GM12878 (cell line): ENCODE data around the gene OR1J2. TPM values are rescaled to one million over a fixed set of nuclear protein-coding genes. Genes with fewer than 3 reads are reported as not detected.

Experiments used
- ATAC-seq: fragments of 200-7000 bp; cut with Tn5 transposase; 3 replicates; pipeline ENCODE4 v1.9.1; 2020; ENCODE audit warnings: mild to moderate bottlenecking, moderate library complexity
- BruUV-seq: library from RNA; stranded (reverse); fragments of 400-500 nt; replicated peaks from 2 replicates; lab custom pipeline; 2021; lab: Mats Ljungman, UMichigan
- CTCF ChIA-PET: fragments of 300-600 bp; sonication (Branson Sonifier 250); formaldehyde crosslinking; extraction: SDS; loops from one replicate; lab custom pipeline; 2021; ENCODE audit warnings: inconsistent platforms; lab: Yijun Ruan, JAX
- POLR2A ChIA-PET: fragments of 350-600 bp; formaldehyde crosslinking; extraction: SDS; loops from one replicate; lab custom pipeline; 2021; ENCODE audit warnings: inconsistent platforms; lab: Charles Lee
- RAD21 ChIA-PET: fragments of 300-600 bp; sonication (Branson Sonifier 250); formaldehyde crosslinking; loops from one replicate; lab custom pipeline; 2023; ENCODE audit warnings: antibody characterized with exemption; ENCODE audit not compliant: unreplicated experiment; lab: Charles Lee
- SMC1A ChIA-PET: fragments of 300-600 bp; sonication (Branson Sonifier 250); formaldehyde crosslinking; loops from one replicate; lab custom pipeline; 2023; ENCODE audit not compliant: unreplicated experiment, uncharacterized antibody; lab: Charles Lee
- DNase-seq: peaks from one replicate; pipeline ENCODE4 v3.0.0-alpha.2; 2011; ENCODE audit warnings: low read depth, low spot score
- FAIRE-seq: peaks from 3 replicates; lab custom pipeline; 2011; peaks lifted over from hg19 to GRCh38; lab: Jason Lieb, UNC
- H2AFZ ChIP-seq: 2 replicates; pipeline ENCODE4 v1.6.0; 2011; ENCODE audit warnings: low read depth, low read length, control low read depth; ENCODE audit not compliant: control insufficient read depth
- H3K27ac ChIP-seq: 2 replicates; pipeline ENCODE4 v1.5.1; 2011; ENCODE audit warnings: control low read depth; ENCODE audit not compliant: control insufficient read depth, insufficient read depth
- H3K27me3 ChIP-seq, 2 experiments: replicated peaks in 1 of 2; 2 replicates each; pipeline versions ENCODE4 v1.6.0 to v1.6.1; 2011; ENCODE audit warnings: low read length in 1 of 2; ENCODE audit not compliant: control insufficient read depth in 2 of 2, insufficient read depth in 2 of 2
- H3K36me3 ChIP-seq, 2 experiments: 2 replicates each; pipeline ENCODE4 v1.5.1; 2011; ENCODE audit warnings: low read length in 1 of 2; ENCODE audit not compliant: control insufficient read depth in 2 of 2, insufficient read depth in 2 of 2
- H3K4me1 ChIP-seq: 2 replicates; pipeline ENCODE4 v1.6.1; 2011; ENCODE audit warnings: mild to moderate bottlenecking, low read length, moderate library complexity, mixed read lengths; ENCODE audit not compliant: control insufficient read depth, insufficient read depth
- H3K4me2 ChIP-seq: 2 replicates; pipeline ENCODE4 v1.6.0; 2011; ENCODE audit warnings: control low read depth; ENCODE audit not compliant: control insufficient read depth, insufficient read depth
- H3K4me3 ChIP-seq: fragments of 200-600 bp; sonication (generic); 2 replicates; pipeline ENCODE4 v1.5.1; 2016
- H3K79me2 ChIP-seq: 2 replicates; pipeline ENCODE4 v1.6.0; 2011; ENCODE audit warnings: low read length; ENCODE audit not compliant: control insufficient read depth, insufficient read depth
- H3K9ac ChIP-seq: 2 replicates; pipeline ENCODE4 v1.8.0; 2011; ENCODE audit warnings: low read length, control low read depth, mixed read lengths; ENCODE audit not compliant: control insufficient read depth, insufficient read depth
- H3K9me3 ChIP-seq: replicated peaks from 3 replicates; pipeline ENCODE4 v1.5.1; 2011; ENCODE audit warnings: mild to moderate bottlenecking, low read length; ENCODE audit not compliant: control insufficient read depth, insufficient read depth
- H4K20me1 ChIP-seq: 2 replicates; pipeline ENCODE4 v1.6.0; 2011; ENCODE audit not compliant: control insufficient read depth, insufficient read depth
- ATF3 ChIP-seq: IDR thresholded peaks from 2 replicates; pipeline ENCODE4 v1.6.1; 2011; ENCODE audit warnings: low read depth, mild to moderate bottlenecking, low read length, moderate library complexity, borderline replicate concordance; ENCODE audit errors: extremely low read depth
- CHD2 ChIP-seq: IDR thresholded peaks from 2 replicates; pipeline ENCODE4 v1.6.1; 2011; ENCODE audit warnings: low read depth, low read length, improper control_type of control experiment, borderline replicate concordance
- CREM ChIP-seq: IDR thresholded peaks from 2 replicates; pipeline ENCODE4 v1.6.1; 2014; ENCODE audit warnings: antibody characterized with exemption, low read depth
- DPF2 ChIP-seq: fragments of 450-650 bp; IDR thresholded peaks from 2 replicates; pipeline ENCODE4 v1.6.1; 2017; ENCODE audit warnings: mild to moderate bottlenecking
- PAX5 ChIP-seq: IDR thresholded peaks from 2 replicates; pipeline ENCODE4 v1.6.1; 2011; ENCODE audit warnings: low read depth, low read length, borderline replicate concordance
- POLR2AphosphoS2 ChIP-seq: IDR thresholded peaks from 2 replicates; pipeline ENCODE4 v1.6.1; 2011; ENCODE audit warnings: low read depth, mild to moderate bottlenecking, low read length, improper control_type of control experiment, moderate library complexity
- SRF ChIP-seq, 2 experiments: IDR thresholded peaks; 2 replicates each; pipeline ENCODE4 v1.6.1; 2011; ENCODE audit warnings: low read depth in 2 of 2, low read length in 2 of 2, mild to moderate bottlenecking in 1 of 2, moderate library complexity in 1 of 2
- WGBS: methylation state at CpG from one replicate; pipeline ENCODE4 v1.1.6; 2016; ENCODE audit warnings: low lambda C conversion rate; ENCODE audit not compliant: insufficient replicate concordance, insufficient coverage; ENCODE audit errors: missing lambda C conversion rate; 5-methylcytosine and 5-hydroxymethylcytosine counted together
- in situ Hi-C: fragments of 300-500 bp; cut with MboI; formaldehyde crosslinking; loops from 9 replicates; pipeline ENCODE4 v1.14.3; 2018; ENCODE audit warnings: mixed read lengths
- intact Hi-C: fragments of 100-400 bp; cut with micrococcal nuclease; formaldehyde crosslinking; loops from one replicate; pipeline ENCODE4 v1.14.2; 2022; ENCODE audit not compliant: unreplicated experiment
- polyA plus RNA-seq, 11 experiments: library from polyadenylated mRNA; depleted of rRNA in 4 of 11; unstranded in 6 of 11; stranded (reverse) in 5 of 11; fragments of >200 nt; fragmentation: Nextera tagmentation in 4 of 11; fragmentation: Illumina TruSeq in 1 of 11; extraction: Ambion mirVana in 4 of 11; extraction: Trizol in 1 of 11; gene quantifications; 1 replicate in 1 of 11; 2 replicates in 10 of 11; pipeline versions ENCODE4 v1.2.1 to v1.2.3, GENCODE V29; 2011 to 2016; ENCODE audit warnings: inconsistent platforms in 2 of 11, missing spikeins in 2 of 11, low read depth in 1 of 11
- total RNA-seq, 4 experiments: library from RNA; depleted of rRNA in 3 of 4; stranded (reverse); fragments of >200 nt in 3 of 4; fragmentation: Illumina TruSeq in 1 of 4; extraction: Trizol in 1 of 4; gene quantifications; 2 replicates each; pipeline versions ENCODE4 v1.2.1 to v1.2.3, GENCODE V29; 2013 to 2021
- TF ChIP-seq, protein P1 (sequence below): fragments of 450-650 bp; IDR thresholded peaks from 2 replicates; pipeline ENCODE4 v1.6.1; 2018; ENCODE audit warnings: borderline replicate concordance, mild to moderate bottlenecking; ENCODE audit not compliant: partially characterized antibody
- TF ChIP-seq, protein P2 (sequence below): fragments of 450-650 bp; IDR thresholded peaks from 2 replicates; pipeline ENCODE4 v1.6.1; 2017; ENCODE audit warnings: mild to moderate bottlenecking, moderate library complexity

OR1J2 gene
- total and polyA plus RNA-seq, 10 of the 15 experiments (the other 5 are each of a cell fraction or from before 2014, with no cell fraction given), result 0.07 TPM; not detected in 9

- TF ChIP-seq, protein P1, sequence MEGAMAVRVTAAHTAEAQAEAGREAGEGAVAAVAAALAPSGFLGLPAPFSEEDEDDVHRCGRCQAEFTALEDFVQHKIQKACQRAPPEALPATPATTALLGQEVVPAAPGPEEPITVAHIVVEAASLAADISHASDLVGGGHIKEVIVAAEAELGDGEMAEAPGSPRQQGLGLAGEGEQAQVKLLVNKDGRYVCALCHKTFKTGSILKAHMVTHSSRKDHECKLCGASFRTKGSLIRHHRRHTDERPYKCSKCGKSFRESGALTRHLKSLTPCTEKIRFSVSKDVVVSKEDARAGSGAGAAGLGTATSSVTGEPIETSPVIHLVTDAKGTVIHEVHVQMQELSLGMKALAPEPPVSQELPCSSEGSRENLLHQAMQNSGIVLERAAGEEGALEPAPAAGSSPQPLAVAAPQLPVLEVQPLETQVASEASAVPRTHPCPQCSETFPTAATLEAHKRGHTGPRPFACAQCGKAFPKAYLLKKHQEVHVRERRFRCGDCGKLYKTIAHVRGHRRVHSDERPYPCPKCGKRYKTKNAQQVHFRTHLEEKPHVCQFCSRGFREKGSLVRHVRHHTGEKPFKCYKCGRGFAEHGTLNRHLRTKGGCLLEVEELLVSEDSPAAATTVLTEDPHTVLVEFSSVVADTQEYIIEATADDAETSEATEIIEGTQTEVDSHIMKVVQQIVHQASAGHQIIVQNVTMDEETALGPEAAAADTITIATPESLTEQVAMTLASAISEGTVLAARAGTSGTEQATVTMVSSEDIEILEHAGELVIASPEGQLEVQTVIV, result no peak
- TF ChIP-seq CREM, result no peak
- TF ChIP-seq PAX5, result no peak
- no peak for TF ChIP-seq DPF2
- TF ChIP-seq, protein P2, sequence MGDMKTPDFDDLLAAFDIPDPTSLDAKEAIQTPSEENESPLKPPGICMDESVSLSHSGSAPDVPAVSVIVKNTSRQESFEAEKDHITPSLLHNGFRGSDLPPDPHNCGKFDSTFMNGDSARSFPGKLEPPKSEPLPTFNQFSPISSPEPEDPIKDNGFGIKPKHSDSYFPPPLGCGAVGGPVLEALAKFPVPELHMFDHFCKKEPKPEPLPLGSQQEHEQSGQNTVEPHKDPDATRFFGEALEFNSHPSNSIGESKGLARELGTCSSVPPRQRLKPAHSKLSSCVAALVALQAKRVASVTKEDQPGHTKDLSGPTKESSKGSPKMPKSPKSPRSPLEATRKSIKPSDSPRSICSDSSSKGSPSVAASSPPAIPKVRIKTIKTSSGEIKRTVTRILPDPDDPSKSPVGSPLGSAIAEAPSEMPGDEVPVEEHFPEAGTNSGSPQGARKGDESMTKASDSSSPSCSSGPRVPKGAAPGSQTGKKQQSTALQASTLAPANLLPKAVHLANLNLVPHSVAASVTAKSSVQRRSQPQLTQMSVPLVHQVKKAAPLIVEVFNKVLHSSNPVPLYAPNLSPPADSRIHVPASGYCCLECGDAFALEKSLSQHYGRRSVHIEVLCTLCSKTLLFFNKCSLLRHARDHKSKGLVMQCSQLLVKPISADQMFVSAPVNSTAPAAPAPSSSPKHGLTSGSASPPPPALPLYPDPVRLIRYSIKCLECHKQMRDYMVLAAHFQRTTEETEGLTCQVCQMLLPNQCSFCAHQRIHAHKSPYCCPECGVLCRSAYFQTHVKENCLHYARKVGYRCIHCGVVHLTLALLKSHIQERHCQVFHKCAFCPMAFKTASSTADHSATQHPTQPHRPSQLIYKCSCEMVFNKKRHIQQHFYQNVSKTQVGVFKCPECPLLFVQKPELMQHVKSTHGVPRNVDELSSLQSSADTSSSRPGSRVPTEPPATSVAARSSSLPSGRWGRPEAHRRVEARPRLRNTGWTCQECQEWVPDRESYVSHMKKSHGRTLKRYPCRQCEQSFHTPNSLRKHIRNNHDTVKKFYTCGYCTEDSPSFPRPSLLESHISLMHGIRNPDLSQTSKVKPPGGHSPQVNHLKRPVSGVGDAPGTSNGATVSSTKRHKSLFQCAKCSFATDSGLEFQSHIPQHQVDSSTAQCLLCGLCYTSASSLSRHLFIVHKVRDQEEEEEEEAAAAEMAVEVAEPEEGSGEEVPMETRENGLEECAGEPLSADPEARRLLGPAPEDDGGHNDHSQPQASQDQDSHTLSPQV, result no peak
- no peak for TF ChIP-seq POLR2AphosphoS2
- no peak for TF ChIP-seq CHD2
- no peak for TF ChIP-seq SRF (IDR thresholded peaks at IDR 0.05; ENCODE audit: low read depth in 2 of 2, low read length in 2 of 2)
- no peak for TF ChIP-seq ATF3
- H3K4me1 ChIP-seq, result no peaks in the 10 kb centered on the region
- H4K20me1 ChIP-seq, result no peaks in the 10 kb centered on the region
- H2AFZ ChIP-seq, result no peak overlapping the region
- no TSS peak for BruUV-seq
- no peaks in the 10 kb centered on the region for H3K9me3 ChIP-seq
- no peak overlapping the region for H3K4me2 ChIP-seq
- H3K27me3 ChIP-seq, result no peaks in the 10 kb centered on the region
- in situ Hi-C loops, result no loop called here
- ChIA-PET SMC1A (no interaction called here), RAD21 (no interaction called here), CTCF (no interaction called here), POLR2A (no interaction called here)
- H3K79me2 ChIP-seq, result no peaks in the 10 kb centered on the region
- ATAC-seq (no peak), FAIRE-seq (no peak), DNase-seq (no peak)
- no peak overlapping the region for H3K4me3 ChIP-seq
- H3K36me3 ChIP-seq, result no peaks in the 10 kb centered on the region
- WGBS, result 17% methylated on average over 2 of the region's 2 CpGs
- H3K9ac ChIP-seq, result no peak overlapping the region
- intact Hi-C loops, result no loop called here
- no peak overlapping the region for H3K27ac ChIP-seq
Observed at GRCh38 chr9:122518226-122518625, 7.6 kb downstream of the OR1J2 start.
